Neuron (in vitro differentiated cells): Measurements from ENCODE around the gene TBC1D5.
"Not testable (repeated sequence)": the region's sequence is repeated elsewhere in the genome, so short reads cannot be mapped to it uniquely, and the experiment has no call there.

Experiments used
- H2AFZ ChIP-seq: one replicate; pipeline ENCODE4 v1.6.1; 2013; ENCODE audit warnings: low read depth, mild to moderate bottlenecking, inconsistent platforms, low read length, moderate library complexity
- H3K27me3 ChIP-seq: one replicate; pipeline ENCODE4 v1.6.1; 2013; ENCODE audit warnings: low read length; ENCODE audit not compliant: insufficient read depth
- H3K36me3 ChIP-seq: one replicate; pipeline ENCODE4 v1.6.1; 2013; ENCODE audit warnings: low read length; ENCODE audit not compliant: insufficient read depth
- H3K4me1 ChIP-seq: one replicate; pipeline ENCODE4 v1.6.1; 2013; ENCODE audit warnings: low read length; ENCODE audit not compliant: insufficient read depth
- H3K4me3 ChIP-seq: 2 replicates; pipeline ENCODE4 v1.5.1; 2013; ENCODE audit warnings: mild to moderate bottlenecking, low read length, moderate library complexity
- H3K9me3 ChIP-seq: one replicate; pipeline ENCODE4 v1.6.1; 2013; ENCODE audit warnings: low read length

Gene TBC1D5

GRCh38 chr3:17551895-17552294 is 190.5 kb downstream of the TBC1D5 start:
- Histone ChIP-seq H3K4me1 (peaks cover 9% of the 10 kb centered on the region), H3K9me3 (no peaks in the 10 kb centered on the region), H3K36me3 (no peaks in the 10 kb centered on the region), H2AFZ (no peak overlapping the region), H3K27me3 (no peaks in the 10 kb centered on the region), H3K4me3 (no peak overlapping the region)

- H3K4me3 ChIP-seq, result no peak overlapping the region
- no peaks in the 10 kb centered on the region for H3K27me3 ChIP-seq
- no peaks in the 10 kb centered on the region for H3K9me3 ChIP-seq
- no peaks in the 10 kb centered on the region for H3K36me3 ChIP-seq
- H2AFZ ChIP-seq, result no peak overlapping the region
- H3K4me1 ChIP-seq, result peaks cover 9% of the 10 kb centered on the region
Measured at GRCh38 chr3:17551333-17551732, 191.1 kb downstream of the TBC1D5 start.

- H3K36me3 ChIP-seq, result no peaks in the 10 kb centered on the region
- no peaks in the 10 kb centered on the region for H3K9me3 ChIP-seq
- H2AFZ ChIP-seq, result no peak overlapping the region
- H3K27me3 ChIP-seq, result no peaks in the 10 kb centered on the region
- no peak overlapping the region for H3K4me3 ChIP-seq
- H3K4me1 ChIP-seq, result peaks cover 6% of the 10 kb centered on the region
Measured at GRCh38 chr3:17550624-17551023, 191.8 kb downstream of the TBC1D5 start.

- Histone ChIP-seq H2AFZ (no peak overlapping the region), H3K36me3 (no peaks in the 10 kb centered on the region), H3K4me1 (no peaks in the 10 kb centered on the region), H3K9me3 (no peaks in the 10 kb centered on the region), H3K4me3 (no peak overlapping the region), H3K27me3 (no peaks in the 10 kb centered on the region)
Measured at GRCh38 chr3:17546500-17547255, 195.8 kb downstream of the TBC1D5 start.

GRCh38 chr3:17544632-17545031 is 197.8 kb downstream of the TBC1D5 start:
- Histone ChIP-seq H3K4me1 (peaks cover under 1% of the 10 kb centered on the region), H3K4me3 (no peak overlapping the region), H3K9me3 (no peaks in the 10 kb centered on the region), H3K36me3 (no peaks in the 10 kb centered on the region), H2AFZ (no peak overlapping the region), H3K27me3 (no peaks in the 10 kb centered on the region)

GRCh38 chr3:17542591-17542990 is 199.8 kb downstream of the TBC1D5 start:
- no peak overlapping the region for H2AFZ ChIP-seq
- peaks cover 3% of the 10 kb centered on the region for H3K4me1 ChIP-seq

GRCh38 chr3:17539436-17539835 is 203.0 kb downstream of the TBC1D5 start:
- no peaks in the 10 kb centered on the region for H3K36me3 ChIP-seq
- H2AFZ ChIP-seq, result no peak overlapping the region
- no peak overlapping the region for H3K4me3 ChIP-seq
- H3K4me1 ChIP-seq, result peaks cover 3% of the 10 kb centered on the region
- no peaks in the 10 kb centered on the region for H3K27me3 ChIP-seq
- H3K9me3 ChIP-seq, result no peaks in the 10 kb centered on the region

More at GRCh38 chr3:17542591-17542990, 199.8 kb downstream of the TBC1D5 start:
- Histone ChIP-seq H3K4me3 (no peak overlapping the region), H3K27me3 (no peaks in the 10 kb centered on the region), H3K9me3 (no peaks in the 10 kb centered on the region), H3K36me3 (no peaks in the 10 kb centered on the region)

GRCh38 chr3:17535274-17535673 is 207.2 kb downstream of the TBC1D5 start:
- Histone ChIP-seq H3K4me1 (peaks cover 5% of the 10 kb centered on the region), H3K9me3 (no peaks in the 10 kb centered on the region), H3K27me3 (no peaks in the 10 kb centered on the region), H3K4me3 (no peak overlapping the region), H2AFZ (no peak overlapping the region), H3K36me3 (no peaks in the 10 kb centered on the region)

GRCh38 chr3:17532446-17532845 is 210.0 kb downstream of the TBC1D5 start:
- H3K27me3 ChIP-seq, H3K4me3 ChIP-seq, H3K36me3 ChIP-seq, H2AFZ ChIP-seq, H3K4me1 ChIP-seq, H3K9me3 ChIP-seq: not testable (repeated sequence)

- H2AFZ ChIP-seq, result no peak overlapping the region
- no peaks in the 10 kb centered on the region for H3K27me3 ChIP-seq
Measured at GRCh38 chr3:17529677-17530076, 212.8 kb downstream of the TBC1D5 start.

GRCh38 chr3:17518189-17519059 is 224.0 kb downstream of the TBC1D5 start:
- no peak overlapping the region for H3K4me3 ChIP-seq
- H3K27me3 ChIP-seq, result no peaks in the 10 kb centered on the region
- peaks cover 12% of the 10 kb centered on the region for H3K4me1 ChIP-seq
- no peak overlapping the region for H2AFZ ChIP-seq
- H3K9me3 ChIP-seq, result no peaks in the 10 kb centered on the region
- H3K36me3 ChIP-seq, result no peaks in the 10 kb centered on the region

More at GRCh38 chr3:17529677-17530076, 212.8 kb downstream of the TBC1D5 start:
- peaks cover 1% of the 10 kb centered on the region for H3K4me1 ChIP-seq
- H3K4me3 ChIP-seq, result no peak overlapping the region
- no peaks in the 10 kb centered on the region for H3K36me3 ChIP-seq
- H3K9me3 ChIP-seq, result no peaks in the 10 kb centered on the region

- H3K27me3 ChIP-seq, result no peaks in the 10 kb centered on the region
- H3K4me1 ChIP-seq, result peaks cover 12% of the 10 kb centered on the region
- no peak overlapping the region for H2AFZ ChIP-seq
- no peak overlapping the region for H3K4me3 ChIP-seq
- no peaks in the 10 kb centered on the region for H3K36me3 ChIP-seq
- no peaks in the 10 kb centered on the region for H3K9me3 ChIP-seq
Measured at GRCh38 chr3:17515445-17516234, 226.8 kb downstream of the TBC1D5 start.

- Histone ChIP-seq H3K36me3 (no peaks in the 10 kb centered on the region), H3K4me1 (peaks cover 12% of the 10 kb centered on the region), H3K9me3 (no peaks in the 10 kb centered on the region), H3K27me3 (no peaks in the 10 kb centered on the region), H2AFZ (no peak overlapping the region), H3K4me3 (no peak overlapping the region)
Measured at GRCh38 chr3:17514597-17514996, 227.8 kb downstream of the TBC1D5 start.
